HEK293T (cell line): Measurements from ENCODE around the gene PRIM2.
A peak's percentile ranks its signal among the peaks of the same experiment; 100 is the strongest.
"Not testable (repeated sequence)": the region's sequence is repeated elsewhere in the genome, so short reads cannot be mapped to it uniquely, and the experiment has no call there.

ENCODE experiments used
- CTCF ChIA-PET: fragments of 350-600 bp; formaldehyde crosslinking; extraction: SDS; loops from one replicate; lab custom pipeline; 2021; ENCODE audit warnings: antibody characterized with exemption, inconsistent platforms; lab: Yijun Ruan, JAX
- POLR2A ChIA-PET: fragments of 350-600 bp; formaldehyde crosslinking; extraction: SDS; loops from one replicate; lab custom pipeline; 2020; ENCODE audit warnings: antibody characterized with exemption, inconsistent platforms; lab: Yijun Ruan, JAX
- DNase-seq: peaks from one replicate; pipeline ENCODE4 v3.0.0; 2012; ENCODE audit warnings: mixed read lengths; ENCODE audit errors: extremely low spot score
- ARNT ChIP-seq: fragments of 450-650 bp; IDR thresholded peaks from 2 replicates; pipeline ENCODE4 v1.6.1; 2017; ENCODE audit warnings: mild to moderate bottlenecking
- BHLHE40 ChIP-seq: fragments of 450-650 bp; IDR thresholded peaks from 2 replicates; pipeline ENCODE4 v1.6.1; 2016; ENCODE audit warnings: mild to moderate bottlenecking, moderate library complexity, borderline replicate concordance
- CTBP1 ChIP-seq: fragments of 450-650 bp; IDR thresholded peaks from 2 replicates; pipeline ENCODE4 v1.6.1; 2016; ENCODE audit warnings: borderline replicate concordance
- ELF4 ChIP-seq: fragments of 450-650 bp; IDR thresholded peaks from 2 replicates; pipeline ENCODE4 v1.6.1; 2017; ENCODE audit warnings: antibody characterized with exemption
- FOXA1 ChIP-seq: fragments of 450-650 bp; IDR thresholded peaks from 2 replicates; pipeline ENCODE4 v1.6.1; 2016; ENCODE audit warnings: mild to moderate bottlenecking
- FOXK2 ChIP-seq: fragments of 450-650 bp; IDR thresholded peaks from 2 replicates; pipeline ENCODE4 v1.6.1; 2016; ENCODE audit warnings: mild to moderate bottlenecking
- FOXM1 ChIP-seq: fragments of 450-650 bp; IDR thresholded peaks from 2 replicates; pipeline ENCODE4 v1.6.1; 2017; ENCODE audit warnings: mild to moderate bottlenecking, borderline replicate concordance
- HDGF ChIP-seq: fragments of 450-650 bp; IDR thresholded peaks from 2 replicates; pipeline ENCODE4 v1.6.1; 2017; ENCODE audit warnings: antibody characterized with exemption, borderline replicate concordance
- L3MBTL2 ChIP-seq: fragments of 450-650 bp; conservative IDR thresholded peaks from 2 replicates; pipeline ENCODE4 v1.6.1; 2016; ENCODE audit warnings: mild to moderate bottlenecking
- LEF1 ChIP-seq: fragments of 450-650 bp; IDR thresholded peaks from 2 replicates; pipeline ENCODE4 v1.6.1; 2017; ENCODE audit warnings: mild to moderate bottlenecking, borderline replicate concordance
- NFRKB ChIP-seq: fragments of 450-650 bp; IDR thresholded peaks from 2 replicates; pipeline ENCODE4 v1.6.1; 2016; ENCODE audit warnings: mild to moderate bottlenecking, moderate library complexity
- SP1 ChIP-seq: fragments of 450-650 bp; IDR thresholded peaks from 2 replicates; pipeline ENCODE4 v1.6.1; 2017
- SUZ12 ChIP-seq: fragments of 450-650 bp; IDR thresholded peaks from 2 replicates; pipeline ENCODE4 v1.6.1; 2016; ENCODE audit warnings: mild to moderate bottlenecking
- TARDBP ChIP-seq: fragments of 450-650 bp; IDR thresholded peaks from 2 replicates; pipeline ENCODE4 v1.6.1; 2016
- ZNF384 ChIP-seq: fragments of 450-650 bp; IDR thresholded peaks from 2 replicates; pipeline ENCODE4 v1.6.1; 2016
- TF ChIP-seq, protein P1 (sequence below): fragments of 450-650 bp; IDR thresholded peaks from 2 replicates; pipeline ENCODE4 v1.6.1; 2016

The PRIM2 gene, protein sequence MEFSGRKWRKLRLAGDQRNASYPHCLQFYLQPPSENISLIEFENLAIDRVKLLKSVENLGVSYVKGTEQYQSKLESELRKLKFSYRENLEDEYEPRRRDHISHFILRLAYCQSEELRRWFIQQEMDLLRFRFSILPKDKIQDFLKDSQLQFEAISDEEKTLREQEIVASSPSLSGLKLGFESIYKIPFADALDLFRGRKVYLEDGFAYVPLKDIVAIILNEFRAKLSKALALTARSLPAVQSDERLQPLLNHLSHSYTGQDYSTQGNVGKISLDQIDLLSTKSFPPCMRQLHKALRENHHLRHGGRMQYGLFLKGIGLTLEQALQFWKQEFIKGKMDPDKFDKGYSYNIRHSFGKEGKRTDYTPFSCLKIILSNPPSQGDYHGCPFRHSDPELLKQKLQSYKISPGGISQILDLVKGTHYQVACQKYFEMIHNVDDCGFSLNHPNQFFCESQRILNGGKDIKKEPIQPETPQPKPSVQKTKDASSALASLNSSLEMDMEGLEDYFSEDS

DNA sequence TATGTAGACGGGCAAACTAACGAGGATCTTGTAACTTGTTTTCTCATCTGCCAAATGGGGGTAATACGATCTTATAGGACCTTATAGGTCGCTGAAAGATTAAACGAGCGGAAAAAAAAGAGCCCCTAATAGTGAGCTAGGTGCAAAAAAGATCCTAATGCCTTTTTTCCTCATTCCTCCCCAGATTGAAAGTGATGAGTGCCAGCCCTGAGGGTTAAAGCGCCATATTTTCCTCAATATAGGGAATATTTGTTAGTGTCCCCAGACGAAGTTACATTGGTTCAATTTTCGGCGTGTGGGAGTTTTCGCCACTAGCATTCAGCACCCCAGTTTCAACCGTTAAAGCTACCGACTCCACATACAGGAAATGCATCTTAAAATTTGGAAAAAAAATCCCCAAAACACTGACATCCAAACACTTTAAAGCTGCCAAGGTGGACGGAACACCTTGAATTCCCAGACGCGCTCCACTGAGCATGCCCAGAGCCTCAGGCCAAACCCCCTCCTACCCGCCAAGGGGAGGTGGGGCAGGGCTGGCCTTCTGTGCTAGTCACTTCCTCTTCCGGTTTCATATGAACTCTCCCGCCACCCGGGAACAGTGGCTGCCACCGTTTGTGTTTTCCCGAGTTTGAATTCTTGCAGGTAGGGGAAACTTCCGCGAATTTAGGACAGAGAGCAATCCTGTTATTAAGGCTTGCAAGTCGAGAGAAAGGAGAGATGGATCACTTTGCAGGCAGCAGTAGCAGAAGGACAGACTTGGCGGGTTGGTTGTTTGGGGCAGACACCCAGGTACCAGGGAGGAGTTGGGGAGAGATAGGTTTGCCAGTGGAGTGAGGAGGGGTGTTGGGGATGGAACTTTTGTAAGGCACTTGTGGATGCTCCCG lies at the start of gene PRIM2:
TSS of gene PRIM2 (plus strand) at position 571 of the 884 bp plus-strand sequence. CDS start 816 bp downstream, outside the sequence.
- TF ChIP-seq CTBP1, result no peak
- no peak for TF ChIP-seq FOXM1
- peak; percentile 73 for TF ChIP-seq ELF4
- no peak for TF ChIP-seq NFRKB
- TF ChIP-seq, protein P1, sequence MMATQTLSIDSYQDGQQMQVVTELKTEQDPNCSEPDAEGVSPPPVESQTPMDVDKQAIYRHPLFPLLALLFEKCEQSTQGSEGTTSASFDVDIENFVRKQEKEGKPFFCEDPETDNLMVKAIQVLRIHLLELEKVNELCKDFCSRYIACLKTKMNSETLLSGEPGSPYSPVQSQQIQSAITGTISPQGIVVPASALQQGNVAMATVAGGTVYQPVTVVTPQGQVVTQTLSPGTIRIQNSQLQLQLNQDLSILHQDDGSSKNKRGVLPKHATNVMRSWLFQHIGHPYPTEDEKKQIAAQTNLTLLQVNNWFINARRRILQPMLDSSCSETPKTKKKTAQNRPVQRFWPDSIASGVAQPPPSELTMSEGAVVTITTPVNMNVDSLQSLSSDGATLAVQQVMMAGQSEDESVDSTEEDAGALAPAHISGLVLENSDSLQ, result no peak
- TF ChIP-seq L3MBTL2, result peak; percentile 46
- no peak for TF ChIP-seq FOXK2
- DNase-seq, result peak; percentile 91
- POLR2A ChIA-PET, result interaction anchor here (0.9 to 1.2 kb wide), 7 partner anchors 35 to 420 kb away, joined by 3 to 5 read pairs (median 3); no protein-coding TSS in a partner anchor
- CTCF ChIA-PET, result interaction anchor here (0.6 to 4.1 kb wide), 7 partner anchors 38 to 978 kb away, joined by 3 to 21 read pairs (median 4); partner anchors contain the start of gene BEND6

DNA sequence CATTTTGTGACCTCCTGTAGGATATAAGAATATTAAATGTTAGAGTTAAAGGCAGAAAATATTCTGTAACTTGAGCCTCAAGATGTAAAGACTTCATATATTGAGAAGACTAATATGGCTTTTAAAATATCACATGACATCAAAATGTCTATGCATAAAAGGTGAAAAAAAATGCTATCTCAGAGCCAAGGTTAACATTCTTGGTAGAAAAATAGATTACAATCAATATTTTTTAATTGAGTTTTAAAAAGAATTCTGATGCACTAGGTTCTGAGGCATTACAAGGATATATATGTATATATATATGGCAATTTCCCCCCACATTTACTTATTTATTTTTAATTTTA lies 49.2 kb upstream of the PRIM2 start:
- no peak for DNase-seq
- no peak for TF ChIP-seq FOXK2
- no peak for TF ChIP-seq TARDBP
- no peak for TF ChIP-seq L3MBTL2
- no peak for TF ChIP-seq LEF1
- TF ChIP-seq, protein P1, result no peak
- no peak for TF ChIP-seq ZNF384
- TF ChIP-seq ELF4, result no peak
- POLR2A ChIA-PET, result interaction anchor here (3.6 kb wide), 1 partner anchor 47 kb away, joined by 13 read pairs; the partner anchor contains the start of gene RAB23
- CTCF ChIA-PET, result interaction anchor here (0.7 to 2.7 kb wide), 4 partner anchors 14 to 54 kb away, joined by 3 to 21 read pairs (median 3); partner anchors contain the start of gene PRIM2

GRCh38 chr6:57274113-57274824 lies 43.2 kb upstream of the PRIM2 start:
- CTCF ChIA-PET, DNase-seq: not testable (repeated sequence)
- POLR2A ChIA-PET, result interaction anchor here (0.6 to 0.9 kb wide), 2 partner anchors 9 to 53 kb away, joined by 3 read pairs; partner anchors contain the start of gene RAB23

- ChIA-PET CTCF (no interaction called here), POLR2A (no interaction called here)
- DNase-seq, result no peak
- no peak for TF ChIP-seq CTBP1
- no peak for TF ChIP-seq ARNT
Observed at GRCh38 chr6:57275384-57275783, 42.0 kb upstream of the PRIM2 start.

DNA sequence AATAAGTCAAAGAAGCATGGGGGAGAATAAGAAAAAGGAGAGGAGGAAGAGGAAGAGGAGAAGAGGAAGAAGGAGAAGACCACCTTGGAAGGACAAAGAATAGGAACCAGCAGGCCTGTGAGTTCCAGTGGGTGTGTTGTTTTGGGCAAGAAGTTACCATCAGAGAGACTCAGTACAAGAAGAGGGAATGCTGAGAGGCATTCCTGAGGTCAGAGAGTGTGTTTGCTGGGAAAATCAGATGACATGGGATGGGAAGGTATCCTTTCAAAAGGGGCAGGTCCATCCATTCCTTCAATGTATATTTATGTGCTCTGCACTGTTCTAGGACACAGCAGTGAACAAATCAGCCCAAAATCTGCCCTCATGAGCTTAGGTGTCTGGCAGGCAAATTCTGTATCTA lies 40.5 kb upstream of the PRIM2 start:
- no peak for DNase-seq
- CTCF ChIA-PET, result no interaction called here
- no peak for TF ChIP-seq FOXA1
- no peak for TF ChIP-seq NFRKB
- TF ChIP-seq ZNF384, result no peak
- TF ChIP-seq BHLHE40, result no peak
- POLR2A ChIA-PET, result interaction anchor here (0.8 kb wide), 1 partner anchor 456 kb away, joined by 3 read pairs; no protein-coding TSS in a partner anchor

DNA sequence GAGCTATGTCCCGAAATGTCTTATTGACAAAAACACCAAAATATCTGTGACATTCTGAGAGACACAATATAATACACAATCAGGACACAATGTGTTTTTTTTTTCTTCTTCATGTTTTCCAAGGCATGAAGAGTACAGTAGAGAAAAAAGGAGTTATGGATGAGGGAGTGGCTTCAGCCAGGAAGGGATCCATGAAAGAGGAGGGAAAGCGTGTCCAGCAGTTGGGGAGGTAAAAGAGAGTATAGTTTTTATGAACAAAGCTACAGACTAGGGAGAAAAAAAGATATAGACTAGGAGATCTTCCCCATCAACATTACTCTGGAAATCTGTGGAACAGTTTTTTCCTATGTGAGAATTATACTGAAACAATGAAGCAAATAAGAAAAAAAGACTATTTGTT lies 38.9 kb upstream of the PRIM2 start:
- ChIA-PET CTCF (interaction anchor here (1.1 kb wide), 1 partner anchor 38 kb away, joined by 4 read pairs; the partner anchor contains the start of gene PRIM2), POLR2A (no interaction called here)
- TF ChIP-seq ZNF384 (no peak), CTBP1 (no peak)
- no peak for DNase-seq

DNA sequence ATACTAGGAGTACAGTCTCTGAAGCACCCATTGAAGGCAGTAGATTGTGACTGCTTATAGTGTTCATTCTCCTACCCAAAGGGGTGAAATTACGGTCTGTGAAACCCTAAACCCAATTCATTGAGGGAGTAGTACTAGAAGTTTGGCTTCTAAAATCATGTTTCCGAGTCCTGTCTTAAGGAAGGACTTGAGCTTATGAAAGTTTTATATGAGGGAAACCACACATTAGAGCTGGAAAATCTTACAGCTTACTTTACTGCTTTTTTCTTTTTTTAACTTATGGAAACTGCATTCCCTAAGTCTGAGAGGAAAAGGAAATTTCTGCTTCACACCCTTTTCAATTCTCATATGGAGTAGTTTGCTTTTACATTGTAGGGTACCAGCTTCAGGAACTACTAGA lies 38.4 kb upstream of the PRIM2 start:
- DNase-seq, result no peak
- POLR2A ChIA-PET, result no interaction called here
- TF ChIP-seq FOXA1 (no peak), TARDBP (no peak), CTBP1 (no peak), SP1 (no peak), L3MBTL2 (no peak), FOXM1 (no peak), FOXK2 (no peak), ELF4 (no peak), HDGF (no peak), BHLHE40 (no peak), SUZ12 (no peak), NFRKB (no peak), ZNF384 (no peak), LEF1 (no peak), ARNT (no peak)
- TF ChIP-seq, protein P1, result no peak
- CTCF ChIA-PET, result interaction anchor here (1.1 kb wide), 1 partner anchor 38 kb away, joined by 4 read pairs; the partner anchor contains the start of gene PRIM2
